ENCODE results near the gene MRPL27.

The MRPL27 gene

DNA sequence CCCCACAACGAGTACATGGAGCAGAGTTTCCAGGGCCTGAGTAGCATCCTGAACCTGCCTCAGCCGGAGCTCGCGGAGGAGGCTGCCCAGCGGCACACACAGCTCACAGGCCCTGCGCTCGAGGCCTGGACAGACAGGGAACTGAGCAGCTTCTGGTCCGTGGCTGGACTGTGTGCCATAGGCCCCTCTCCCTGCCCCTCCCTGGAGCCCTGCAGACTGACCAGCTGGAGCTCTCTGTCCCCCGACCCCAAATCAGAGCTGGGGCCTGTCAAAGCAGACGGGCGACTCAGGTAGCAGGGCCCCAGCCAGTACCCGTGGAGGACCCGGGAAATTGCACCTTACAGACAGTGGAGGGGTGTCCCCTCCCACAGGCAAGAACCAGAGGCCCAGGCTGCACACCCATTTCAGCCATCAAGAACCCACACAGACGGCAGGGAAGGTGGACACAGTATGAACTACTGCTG, 13.0 kb downstream of the MRPL27 start:
- no peak for DNase-seq

DNA sequence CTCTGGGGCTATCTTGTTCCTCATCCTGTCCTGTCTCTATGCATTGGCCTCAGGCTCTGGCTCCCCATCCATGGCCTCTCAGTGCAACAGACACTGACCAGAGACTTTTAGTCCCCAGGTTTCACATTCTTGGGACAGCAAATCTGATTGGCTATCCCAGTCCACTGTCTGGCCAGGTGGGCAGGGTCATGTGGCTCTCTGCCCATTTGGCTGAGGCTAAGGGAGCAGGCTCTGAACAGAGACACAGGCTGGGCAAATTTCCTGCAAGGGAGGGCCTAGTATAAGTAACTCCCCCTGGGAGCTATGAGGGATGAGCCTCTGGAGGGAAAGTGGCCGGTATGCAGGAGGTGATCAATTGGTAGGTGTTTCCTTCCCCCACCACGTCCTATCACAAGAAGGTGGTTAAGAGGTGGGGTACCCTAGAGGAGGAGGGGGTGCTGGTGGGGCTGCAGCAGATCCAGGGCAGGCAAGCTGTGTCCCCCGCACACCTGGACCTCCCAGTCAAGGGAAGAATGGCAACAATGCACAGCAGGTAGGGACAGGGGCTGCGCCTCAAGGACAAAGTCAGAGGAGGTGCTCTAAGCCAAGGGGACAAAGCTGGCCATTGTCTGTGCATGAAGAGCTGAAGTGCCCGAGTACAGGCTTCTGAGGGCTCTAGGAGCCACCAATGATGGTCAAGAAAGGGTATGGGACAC, 13.8 kb downstream of the MRPL27 start:
- no peak for DNase-seq

DNA sequence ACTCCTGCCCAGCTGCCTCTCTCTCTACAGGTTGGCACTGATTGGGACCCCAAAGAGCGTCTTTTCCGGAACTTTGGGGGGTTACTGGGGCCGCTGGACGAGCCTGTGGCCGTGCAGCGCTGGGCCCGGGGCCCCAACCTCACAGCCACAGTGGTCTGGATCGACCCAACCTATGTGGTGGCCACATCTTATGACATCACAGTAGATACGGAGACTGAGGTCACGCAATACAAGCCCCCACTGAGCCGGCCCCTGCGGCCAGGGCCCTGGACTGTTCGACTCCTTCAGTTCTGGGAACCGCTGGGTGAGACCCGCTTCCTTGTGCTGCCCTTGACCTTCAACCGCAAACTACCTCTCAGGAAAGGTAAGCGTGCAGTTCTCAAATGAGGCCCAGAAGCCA, 14.8 kb downstream of the MRPL27 start:
- no peak for DNase-seq

DNA sequence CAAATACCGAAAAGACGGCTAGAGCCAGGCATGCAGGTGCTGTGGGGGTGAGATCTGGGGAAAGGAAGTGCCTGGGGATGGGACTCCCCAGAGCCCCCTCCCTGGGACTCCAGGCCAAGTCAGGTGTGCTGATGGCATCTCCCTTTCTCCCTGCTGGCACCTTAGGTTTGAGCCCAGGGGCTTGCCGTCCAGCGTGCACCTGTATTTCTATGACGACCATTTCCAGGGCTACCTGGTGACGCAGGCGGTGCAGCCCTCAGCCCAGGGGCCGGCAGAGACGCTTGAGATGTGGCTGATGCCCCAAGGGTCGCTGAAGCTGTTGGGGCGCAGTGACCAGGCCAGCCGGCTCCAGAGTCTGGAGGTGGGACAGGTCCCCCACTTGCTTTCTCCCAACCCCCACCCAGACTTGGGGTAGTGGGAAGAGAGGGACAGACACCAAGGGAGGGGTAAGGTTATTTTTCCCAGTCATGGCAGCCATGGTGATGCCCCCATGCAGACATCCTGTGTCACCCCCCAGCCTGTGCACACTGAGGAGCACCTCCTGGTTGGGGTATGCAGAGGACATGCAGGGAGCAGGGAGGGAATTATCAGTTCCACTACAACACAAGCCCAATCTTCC, 16.0 kb downstream of the MRPL27 start:
- no peak for DNase-seq

DNA sequence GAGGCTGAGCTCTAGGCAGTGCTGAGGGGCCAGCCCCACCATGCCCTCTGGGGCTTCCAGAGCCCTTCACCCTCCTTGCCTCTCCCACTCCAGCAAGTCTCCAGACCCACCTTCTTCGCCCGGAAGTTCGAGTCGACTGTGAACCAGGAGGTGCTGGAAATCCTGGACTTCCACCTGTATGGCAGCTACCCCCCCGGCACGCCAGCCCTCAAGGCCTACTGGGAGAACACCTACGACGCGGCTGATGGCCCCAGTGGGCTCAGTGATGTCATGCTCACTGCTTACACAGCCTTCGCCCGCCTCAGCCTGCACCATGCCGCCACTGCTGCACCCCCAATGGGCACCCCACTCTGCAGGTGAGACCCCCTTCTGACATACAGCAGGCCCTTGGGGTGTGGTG, 16.6 kb downstream of the MRPL27 start:
- no peak for DNase-seq

DNA sequence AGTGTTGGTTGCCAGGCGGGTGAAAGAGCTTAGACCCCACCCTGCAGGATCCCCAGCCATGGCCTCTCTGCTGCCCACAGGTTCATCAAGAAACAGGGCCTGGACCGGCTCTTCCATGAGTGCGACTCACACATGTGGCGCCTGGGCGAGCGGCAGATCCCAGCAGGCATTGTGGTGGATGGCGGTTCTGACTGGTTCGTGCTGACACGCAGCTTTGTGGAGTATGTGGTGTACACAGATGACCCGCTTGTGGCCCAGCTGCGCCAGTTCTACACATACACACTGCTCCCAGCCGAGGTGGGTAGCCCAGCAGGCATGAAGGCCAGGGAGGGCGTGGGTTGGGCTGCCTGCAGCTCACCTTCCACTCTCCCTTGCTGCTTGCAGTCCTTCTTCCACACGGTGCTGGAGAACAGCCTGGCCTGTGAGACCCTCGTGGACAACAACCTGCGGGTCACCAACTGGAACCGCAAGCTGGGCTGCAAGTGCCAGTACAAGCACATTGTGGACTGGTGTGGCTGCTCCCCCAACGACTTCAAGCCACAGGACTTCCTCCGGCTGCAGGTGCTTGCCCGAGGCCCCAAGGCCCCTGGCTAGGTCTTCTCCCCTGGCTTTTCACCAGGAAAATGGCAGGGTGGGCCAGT, 17.2 kb downstream of the MRPL27 start:
- no peak for DNase-seq

DNA sequence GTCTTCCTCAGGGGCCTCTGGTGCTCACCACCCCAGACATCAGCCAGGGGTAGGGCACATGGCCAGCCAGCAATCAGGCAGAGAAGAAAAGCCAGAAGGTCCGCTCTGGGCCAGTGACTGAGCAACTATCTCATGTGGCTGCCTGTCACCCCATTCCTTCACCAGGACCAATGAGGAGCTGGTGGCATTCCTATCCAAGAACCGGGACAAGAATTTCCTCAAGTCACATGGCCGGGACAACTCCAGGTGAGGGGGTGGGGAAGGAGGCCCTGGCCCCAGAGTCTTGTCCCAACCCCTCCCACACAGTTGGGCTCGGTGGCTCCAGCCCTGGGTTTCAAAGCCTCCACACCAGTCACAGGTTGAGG, 17.7 kb downstream of the MRPL27 start:
- no peak for DNase-seq

DNA sequence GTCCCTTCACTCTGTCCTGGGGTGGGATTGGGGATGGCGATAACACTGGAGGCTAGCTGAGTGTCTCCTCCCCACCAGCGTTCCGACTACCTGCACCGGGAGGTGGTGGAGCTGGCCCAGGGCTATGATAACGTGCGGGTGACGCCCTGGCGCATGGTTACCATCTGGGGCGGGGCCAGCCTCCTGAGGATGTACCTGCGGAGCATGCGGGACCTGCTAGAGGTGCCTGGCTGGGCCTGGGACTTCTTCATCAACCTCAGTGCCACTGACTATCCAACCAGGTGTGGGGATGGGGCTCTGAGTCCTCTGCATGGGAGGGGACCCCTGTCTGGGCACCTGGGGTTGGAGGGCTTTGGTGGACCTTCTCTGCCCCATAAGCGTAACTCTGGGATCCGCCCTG, 18.2 kb downstream of the MRPL27 start:
- no peak for DNase-seq

DNA sequence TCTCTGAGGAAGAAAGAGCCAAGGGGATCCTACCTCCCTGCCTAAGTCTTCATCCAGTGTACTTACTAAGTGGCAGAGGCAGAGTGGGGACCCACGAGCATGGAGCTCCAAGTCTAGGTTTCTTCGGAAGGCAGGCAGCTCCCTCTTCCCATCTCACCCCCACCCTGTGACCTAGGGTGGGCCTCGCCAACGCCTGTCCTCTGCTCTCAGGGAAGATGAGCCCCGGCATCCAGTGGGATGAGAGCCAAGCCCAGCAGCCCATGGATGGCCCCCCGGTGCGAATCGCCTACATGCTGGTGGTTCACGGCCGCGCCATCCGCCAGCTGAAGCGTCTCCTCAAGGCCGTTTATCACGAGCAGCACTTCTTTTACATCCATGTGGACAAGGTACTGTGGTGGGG, 18.8 kb downstream of the MRPL27 start:
- DNase-seq: no peak

DNA sequence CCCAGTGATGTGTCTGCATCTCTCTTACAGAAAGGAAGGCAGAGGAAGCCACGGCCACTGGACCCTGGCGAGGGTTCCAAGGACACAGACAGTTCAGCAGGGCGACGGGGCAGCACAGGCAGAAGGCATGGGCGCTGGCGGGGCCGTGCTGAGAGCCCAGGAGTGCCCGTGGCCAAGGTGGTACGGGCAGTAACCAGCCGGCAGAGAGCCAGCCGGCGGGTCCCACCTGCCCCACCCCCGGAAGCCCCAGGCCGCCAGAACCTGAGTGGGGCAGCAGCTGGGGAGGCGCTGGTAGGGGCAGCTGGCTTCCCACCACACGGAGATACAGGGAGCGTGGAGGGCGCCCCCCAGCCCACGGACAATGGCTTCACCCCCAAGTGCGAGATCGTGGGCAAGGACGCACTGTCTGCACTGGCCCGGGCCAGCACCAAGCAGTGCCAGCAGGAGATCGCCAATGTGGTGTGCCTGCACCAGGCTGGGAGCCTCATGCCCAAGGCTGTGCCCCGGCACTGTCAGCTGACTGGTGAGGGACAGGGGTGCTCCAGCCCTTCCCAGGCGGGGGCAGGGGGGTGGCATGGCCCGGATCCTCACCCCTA, 19.3 kb downstream of the MRPL27 start:
- DNase-seq: no peak

DNA sequence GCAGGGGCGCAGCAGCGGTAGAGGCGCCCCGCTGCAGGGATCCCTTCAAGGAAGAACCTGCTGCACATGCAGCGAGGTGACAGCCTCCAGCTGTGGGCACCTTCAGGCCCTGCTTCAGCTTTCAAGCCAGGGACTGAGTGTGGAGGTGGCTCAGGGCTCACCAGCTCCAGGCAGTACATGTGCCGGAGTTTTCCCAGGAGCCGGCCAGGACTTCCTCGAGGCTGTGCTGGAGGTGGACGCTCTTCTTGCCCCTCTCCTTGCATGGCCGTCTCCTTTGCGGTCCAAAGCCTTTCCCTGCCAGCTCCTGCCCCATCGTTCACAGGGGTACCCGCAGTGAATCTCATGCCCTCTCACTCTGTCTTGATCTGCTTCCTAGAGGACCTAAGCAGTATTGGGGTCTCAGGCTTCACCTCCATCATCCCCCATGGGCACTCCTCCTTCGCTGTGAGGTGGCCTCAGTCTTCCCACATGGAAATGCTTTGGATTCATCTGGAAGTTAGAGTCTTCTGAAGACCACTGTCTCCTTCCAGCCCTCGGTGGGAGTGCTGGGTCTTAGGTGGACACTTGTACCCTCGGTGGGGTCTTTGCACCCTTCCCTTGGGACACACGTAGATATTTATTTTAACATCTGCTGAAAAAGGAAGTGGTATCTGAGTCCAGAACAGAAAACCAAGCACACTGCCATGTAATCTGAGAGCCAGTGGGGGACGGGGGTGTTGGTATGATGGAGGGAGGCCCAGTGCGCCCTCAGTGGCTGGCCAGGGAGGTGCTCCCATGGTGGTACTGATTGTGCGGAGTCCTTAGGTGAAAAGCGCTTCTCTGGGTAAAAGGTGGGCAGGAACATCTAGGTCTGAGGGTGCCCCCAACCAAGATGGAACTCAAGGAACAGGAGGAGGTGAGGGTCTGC, 20.0 kb downstream of the MRPL27 start:
- DNase-seq: no peak

DNA sequence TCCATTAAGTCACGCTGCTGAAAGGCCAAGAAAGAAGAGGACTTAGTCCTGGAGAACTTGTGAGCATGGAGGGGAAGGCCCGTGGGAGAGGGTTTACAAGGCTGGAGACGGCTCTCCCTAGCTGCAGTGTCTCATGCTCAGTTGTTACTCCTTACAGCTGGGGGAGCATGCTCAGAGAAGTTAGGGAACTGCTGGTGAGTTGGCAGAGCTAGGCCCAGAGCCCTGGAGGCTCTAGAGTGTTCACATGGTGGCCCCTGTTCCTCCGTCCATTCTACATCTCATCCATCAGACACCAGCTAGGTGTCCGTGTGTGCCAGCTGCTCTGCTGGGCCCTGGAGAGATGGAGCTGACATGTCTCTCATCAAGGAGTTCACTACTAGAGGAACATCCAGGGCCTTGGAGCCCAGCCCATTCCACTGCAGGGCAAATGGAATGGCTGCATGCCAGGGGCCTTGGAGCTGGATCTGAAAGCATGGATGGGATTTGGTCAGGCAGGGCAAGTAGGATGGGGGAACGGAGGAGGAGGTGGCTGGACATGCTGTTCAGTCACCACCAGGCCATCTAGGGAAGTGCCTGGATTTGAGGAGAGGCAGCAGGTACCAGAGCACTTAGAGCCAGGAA, 20.8 kb downstream of the MRPL27 start:
- DNase-seq: no peak

DNA sequence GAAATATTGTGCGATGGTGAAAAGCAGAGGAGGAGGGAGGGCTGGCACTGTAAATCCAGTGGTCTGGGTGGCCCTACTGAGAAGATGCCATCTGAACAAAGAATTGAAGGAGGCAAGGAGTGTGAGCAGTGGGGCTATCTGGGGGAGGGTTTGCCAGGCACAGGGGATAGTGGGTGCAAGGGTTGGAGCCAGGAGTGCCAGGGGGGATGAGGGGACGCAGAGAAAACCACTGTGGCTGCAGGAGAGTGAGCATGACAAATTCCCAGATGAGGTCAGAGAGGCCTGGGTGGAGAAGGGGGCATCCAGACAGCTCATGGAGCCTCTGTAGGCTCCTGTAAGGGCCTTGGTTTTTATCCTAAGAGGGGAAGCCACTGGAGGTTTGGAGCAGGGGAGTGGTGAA, 22.3 kb downstream of the MRPL27 start:
- DNase-seq: no peak

DNA sequence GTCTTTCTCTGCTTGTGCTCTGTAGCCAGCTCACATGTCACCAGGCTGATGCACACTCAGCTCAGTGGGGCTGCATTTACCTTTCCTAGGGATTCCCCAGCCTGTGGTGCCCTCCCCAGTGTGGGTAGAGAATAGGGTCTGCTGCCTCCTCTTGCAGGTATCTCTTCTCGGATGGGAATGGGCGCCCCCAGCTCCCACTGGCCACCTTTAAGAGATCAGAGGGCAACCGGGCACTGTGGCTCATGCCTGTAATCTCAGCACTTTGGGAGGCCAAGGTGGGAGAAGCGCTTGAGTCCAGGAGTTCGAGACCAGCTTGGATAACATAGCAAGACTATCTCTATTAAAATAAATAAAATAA, 23.8 kb downstream of the MRPL27 start:
- no peak for DNase-seq

DNA sequence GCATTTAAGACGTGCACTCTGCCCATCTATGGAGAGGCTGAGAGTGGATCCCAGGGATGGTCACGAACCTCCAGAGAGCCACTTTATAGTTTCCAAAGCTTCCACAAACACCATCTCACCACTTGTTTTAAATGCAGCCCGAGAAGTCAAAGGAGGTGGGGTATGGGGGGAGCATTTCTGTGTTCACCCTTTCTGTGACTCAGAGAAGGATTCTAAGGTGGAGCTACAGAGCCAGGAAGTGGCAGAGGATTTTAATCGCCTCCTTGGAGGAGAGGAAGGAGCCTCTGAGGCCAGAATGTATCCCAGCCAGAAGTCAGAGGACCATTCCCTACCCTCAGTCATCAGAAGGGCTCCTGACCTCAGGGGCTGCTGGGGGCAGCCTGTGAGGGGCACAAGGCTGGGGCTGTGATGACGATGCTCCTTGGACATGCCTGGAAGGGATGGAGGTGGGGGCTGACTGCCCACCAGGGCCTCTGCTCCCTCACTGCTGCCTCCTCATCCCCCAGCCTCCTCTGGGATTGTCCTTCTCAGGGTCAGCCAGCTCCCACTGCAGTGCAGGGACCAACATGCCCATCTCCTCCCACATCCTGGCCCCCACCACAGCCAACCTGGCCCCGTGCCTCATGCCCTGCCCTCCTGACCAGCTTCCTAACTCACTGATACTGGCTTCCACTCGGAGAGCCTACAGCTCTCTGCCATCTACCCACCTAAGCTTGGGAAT, 24.3 kb downstream of the MRPL27 start:
- DNase-seq: no peak

DNA sequence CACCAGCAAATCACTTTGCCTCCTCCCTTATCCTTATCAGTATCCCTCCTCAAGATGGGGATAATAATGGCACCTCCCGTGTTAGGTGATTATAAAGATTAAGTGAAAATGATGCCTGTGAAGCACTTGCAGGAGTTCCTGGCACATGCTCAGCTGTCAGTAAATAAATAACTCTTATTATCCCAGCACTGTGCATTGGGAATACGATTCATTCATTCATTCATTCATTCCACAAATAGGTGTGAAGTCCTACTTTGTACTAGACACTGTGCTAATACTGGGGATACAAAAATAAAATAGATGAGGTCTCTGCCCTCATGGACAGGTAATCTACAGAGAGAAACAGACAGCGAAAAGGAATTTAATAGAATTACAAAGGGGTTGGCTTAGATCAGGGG, 25.1 kb downstream of the MRPL27 start:
- DNase-seq: no peak

DNA sequence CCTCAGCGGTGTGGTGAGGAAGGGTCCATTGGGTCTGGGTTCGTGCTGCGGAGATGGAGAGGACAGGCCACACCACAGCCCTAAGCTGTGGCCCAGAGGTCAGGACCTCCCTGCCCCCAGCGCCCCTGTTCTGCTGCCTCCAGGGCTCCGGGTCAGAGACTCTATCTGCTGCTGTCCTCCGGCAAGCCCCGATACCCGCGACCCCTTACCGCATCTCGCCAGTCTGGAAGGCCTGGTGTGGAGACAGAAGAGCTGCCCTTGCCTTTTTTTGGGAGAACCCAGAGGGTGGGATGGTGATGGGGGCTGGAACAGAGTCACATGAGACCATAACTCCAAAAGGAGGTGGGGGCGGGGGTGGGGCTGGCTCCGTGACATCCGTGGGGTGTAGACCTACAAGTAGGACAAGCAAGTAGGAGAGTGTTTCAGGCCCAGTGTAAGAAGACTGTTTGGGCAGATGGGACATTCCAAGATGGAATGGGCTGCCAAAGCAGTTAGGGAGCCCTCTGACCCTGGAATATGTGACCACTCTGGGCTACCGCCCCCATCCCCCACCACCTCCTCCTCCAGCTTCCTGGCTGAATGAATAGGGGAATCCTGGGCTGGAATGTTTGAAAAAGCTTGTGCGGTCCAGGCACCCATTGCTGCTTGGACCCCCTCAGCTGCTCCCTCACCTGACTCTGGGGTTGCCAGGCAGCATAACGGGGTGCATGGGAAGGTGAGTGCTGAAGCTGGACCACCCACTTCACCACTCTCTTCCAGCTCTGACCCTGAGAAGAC, 25.7 kb downstream of the MRPL27 start:
- no peak for DNase-seq

DNA sequence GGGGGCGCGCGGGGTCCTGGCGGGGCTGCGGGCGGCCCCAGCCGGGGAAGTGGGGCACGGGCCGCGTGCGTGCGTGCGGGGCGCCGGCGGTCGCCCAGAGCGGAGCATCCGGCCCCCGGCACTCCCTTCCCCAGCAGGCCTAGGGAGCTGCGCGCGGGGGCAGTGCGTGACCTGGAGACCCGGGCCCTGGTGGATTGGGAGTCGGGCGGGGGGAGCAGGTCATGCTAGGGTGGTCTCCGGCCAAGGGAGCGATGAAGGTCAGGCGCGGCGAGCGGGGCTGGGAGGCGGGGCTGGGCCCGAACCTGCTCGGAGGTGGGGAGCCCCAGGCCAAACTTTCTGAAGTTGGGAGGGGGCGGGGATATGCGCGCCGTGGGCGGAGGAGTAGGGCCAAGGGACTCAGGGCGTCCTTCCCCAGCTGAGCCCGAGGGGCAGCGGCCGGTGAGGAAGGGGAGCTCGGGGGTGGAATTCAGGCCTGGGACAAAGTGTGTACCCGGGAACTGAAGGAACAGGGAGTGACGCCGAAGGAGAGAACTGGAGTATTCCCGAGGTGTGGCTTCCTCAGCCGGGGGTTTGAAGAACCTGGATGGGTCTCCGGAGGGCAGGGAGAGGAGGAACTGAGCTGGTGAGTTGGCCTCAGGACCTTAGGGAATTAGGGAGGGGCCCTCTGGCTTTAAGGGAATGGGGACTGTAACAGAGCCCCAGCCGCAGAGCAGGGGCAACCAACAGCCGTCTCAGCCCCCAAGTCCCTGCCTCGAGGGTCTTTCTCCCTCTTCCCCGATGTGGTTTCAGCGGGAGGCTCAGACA, 26.5 kb downstream of the MRPL27 start:
- peak; percentile 57 for DNase-seq

DNA sequence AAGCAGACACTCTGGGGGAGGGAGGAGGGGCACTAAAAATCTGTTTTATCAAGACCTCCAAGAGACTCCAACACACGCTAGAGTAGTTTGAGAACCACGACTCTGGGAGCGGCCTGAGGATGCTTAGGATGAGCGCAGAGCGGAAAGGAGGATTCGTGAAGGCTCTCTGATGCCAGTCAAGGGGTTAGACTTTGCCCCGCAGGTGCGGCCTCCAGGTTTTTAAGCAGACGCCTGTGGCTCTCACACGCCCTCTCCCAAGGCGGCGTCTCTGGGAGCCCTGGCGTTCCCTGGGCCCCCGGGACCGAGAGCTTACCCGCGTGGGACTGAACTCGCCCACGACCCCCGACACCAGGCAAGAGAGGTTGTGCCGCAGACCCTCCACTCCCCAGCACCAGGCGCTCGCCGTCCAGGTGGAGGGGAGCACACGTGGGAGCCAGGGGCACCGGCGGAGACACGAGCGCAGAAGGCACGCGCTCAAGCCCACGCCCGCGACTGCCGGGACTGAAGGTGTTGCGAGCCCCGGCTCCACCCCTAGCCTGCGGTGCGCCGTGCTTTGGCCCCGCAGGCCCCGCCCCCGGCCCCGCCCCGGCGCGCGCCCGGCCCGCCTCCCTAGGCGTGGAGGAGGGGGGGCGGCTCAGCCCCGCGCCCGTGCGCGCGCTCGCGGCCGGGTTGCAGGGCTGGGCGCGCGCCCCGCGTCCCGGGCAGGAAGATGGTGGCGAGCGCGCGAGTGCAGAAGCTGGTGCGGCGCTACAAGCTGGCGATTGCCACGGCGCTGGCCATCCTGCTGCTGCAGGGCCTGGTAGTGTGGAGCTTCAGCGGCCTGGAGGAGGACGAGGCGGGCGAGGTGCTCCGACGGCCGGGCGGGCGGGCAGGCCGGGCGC, 27.3 kb downstream of the MRPL27 start, which contains the start of gene XYLT2:
Gene XYLT2 (plus strand): TSS at position 695 of the 881 bp plus-strand sequence. CDS start 15 bp downstream, at position 710.
- peak; percentile 98 for DNase-seq

All from NCI-H69 (cell line).